ENCODE measurements around the gene BAZ2A.

BAZ2A gene

DNA sequence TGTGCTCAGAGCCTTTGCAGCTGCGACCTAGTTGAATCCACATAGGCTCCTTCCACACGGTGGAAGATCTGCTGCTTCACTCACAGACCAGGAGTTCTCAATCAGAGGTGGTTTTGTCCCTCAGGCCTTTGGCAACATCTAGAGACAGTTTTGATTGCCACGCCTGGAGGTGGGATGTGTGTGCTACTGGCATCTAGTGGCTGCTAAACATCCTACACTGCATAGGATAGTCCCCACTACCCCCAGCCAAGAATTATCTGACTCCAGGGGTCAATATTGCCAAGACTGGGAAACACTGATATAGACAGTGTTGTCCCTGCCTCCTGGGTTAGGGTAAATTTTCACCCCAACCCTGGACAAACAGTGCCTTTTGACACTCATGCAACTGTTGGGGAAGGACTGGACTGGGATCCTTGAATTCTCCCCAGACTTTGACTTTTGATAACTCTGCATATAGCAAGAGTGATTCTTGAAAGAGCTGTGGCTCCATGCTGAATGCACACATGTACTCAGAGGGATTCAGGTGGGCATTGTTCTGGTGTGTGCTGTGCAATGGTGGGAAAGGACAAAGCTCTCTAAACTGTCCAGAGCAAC is 39.8 kb downstream of the BAZ2A start:
- TF ChIP-seq, protein P1, sequence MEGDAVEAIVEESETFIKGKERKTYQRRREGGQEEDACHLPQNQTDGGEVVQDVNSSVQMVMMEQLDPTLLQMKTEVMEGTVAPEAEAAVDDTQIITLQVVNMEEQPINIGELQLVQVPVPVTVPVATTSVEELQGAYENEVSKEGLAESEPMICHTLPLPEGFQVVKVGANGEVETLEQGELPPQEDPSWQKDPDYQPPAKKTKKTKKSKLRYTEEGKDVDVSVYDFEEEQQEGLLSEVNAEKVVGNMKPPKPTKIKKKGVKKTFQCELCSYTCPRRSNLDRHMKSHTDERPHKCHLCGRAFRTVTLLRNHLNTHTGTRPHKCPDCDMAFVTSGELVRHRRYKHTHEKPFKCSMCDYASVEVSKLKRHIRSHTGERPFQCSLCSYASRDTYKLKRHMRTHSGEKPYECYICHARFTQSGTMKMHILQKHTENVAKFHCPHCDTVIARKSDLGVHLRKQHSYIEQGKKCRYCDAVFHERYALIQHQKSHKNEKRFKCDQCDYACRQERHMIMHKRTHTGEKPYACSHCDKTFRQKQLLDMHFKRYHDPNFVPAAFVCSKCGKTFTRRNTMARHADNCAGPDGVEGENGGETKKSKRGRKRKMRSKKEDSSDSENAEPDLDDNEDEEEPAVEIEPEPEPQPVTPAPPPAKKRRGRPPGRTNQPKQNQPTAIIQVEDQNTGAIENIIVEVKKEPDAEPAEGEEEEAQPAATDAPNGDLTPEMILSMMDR (IDR thresholded peaks at IDR 0.05): no peak
- Histone ChIP-seq H3K36me3 (ENCODE audit: control insufficient read depth, insufficient read depth, low read length) (no peaks in the 10 kb centered on the region), H3K79me2 (no peaks in the 10 kb centered on the region), H2AFZ (no peak overlapping the region), H3K4me2 (ENCODE audit: low read length) (no peak overlapping the region), H3K27me3 (ENCODE audit: control insufficient read depth, insufficient read depth, low read length) (no peaks in the 10 kb centered on the region), H3K9me3 (ENCODE audit: control insufficient read depth, low read length) (no peaks in the 10 kb centered on the region), H3K4me1 (no peaks in the 10 kb centered on the region), H3K4me3 (ENCODE audit: low read depth, low read length) (no peak overlapping the region), H3K27ac (no peak overlapping the region), H3K9ac (no peak overlapping the region)

DNA sequence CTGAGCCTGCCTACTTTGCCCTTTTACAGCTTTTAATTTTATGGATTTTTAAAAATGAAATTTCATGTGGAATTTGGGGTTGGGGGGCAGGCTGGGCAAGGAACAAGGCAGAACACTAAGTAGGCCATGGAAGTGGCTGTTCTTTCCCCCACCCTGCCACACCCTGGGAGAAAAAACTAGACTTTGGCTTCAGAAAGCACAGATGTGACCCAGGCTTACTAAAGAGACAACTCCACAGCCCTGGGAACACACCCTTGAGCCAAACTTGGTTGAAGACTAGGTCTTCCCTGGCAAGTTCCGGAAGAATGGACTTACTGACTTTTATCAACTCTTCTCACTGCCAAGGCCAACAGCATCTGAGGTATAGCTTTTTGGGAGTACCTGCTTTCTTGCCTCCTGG is 40.3 kb downstream of the BAZ2A start:
- no peaks in the 10 kb centered on the region for H3K79me2 ChIP-seq
- H3K27me3 ChIP-seq (ENCODE audit: control insufficient read depth, insufficient read depth, low read length): no peaks in the 10 kb centered on the region
- no peaks in the 10 kb centered on the region for H3K9me3 ChIP-seq (ENCODE audit: control insufficient read depth, low read length)
- H3K4me2 ChIP-seq (ENCODE audit: low read length): no peak overlapping the region
- no peak overlapping the region for H3K27ac ChIP-seq
- H3K9ac ChIP-seq: no peak overlapping the region
- no peak overlapping the region for H2AFZ ChIP-seq
- no peaks in the 10 kb centered on the region for H3K4me1 ChIP-seq
- no peak overlapping the region for H3K4me3 ChIP-seq (ENCODE audit: low read depth, low read length)
- TF ChIP-seq, protein P1 (IDR thresholded peaks at IDR 0.05): no peak
- no peaks in the 10 kb centered on the region for H3K36me3 ChIP-seq (ENCODE audit: control insufficient read depth, insufficient read depth, low read length)

DNA sequence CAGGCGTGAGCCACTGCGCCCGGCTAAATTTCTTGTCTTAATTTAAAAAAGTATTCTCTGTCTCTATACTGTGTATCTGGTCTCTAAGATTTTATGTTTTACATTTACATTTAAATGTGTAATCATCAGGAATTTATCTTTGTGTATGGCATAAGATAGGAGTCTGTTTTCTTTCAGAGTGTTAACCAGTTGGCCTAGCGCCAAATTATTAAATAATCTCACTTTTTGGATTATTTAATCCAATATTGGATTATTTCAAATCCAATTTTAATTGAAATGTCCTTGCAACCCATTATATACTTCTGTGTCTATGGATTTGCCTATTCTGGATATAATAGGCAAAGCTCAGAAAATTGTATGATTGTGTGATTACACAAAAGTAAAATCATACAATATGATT is 45.0 kb downstream of the BAZ2A start:
- Histone ChIP-seq H3K27ac (no peak overlapping the region), H3K4me3 (ENCODE audit: low read depth, low read length) (no peak overlapping the region), H3K36me3 (ENCODE audit: control insufficient read depth, insufficient read depth, low read length) (no peaks in the 10 kb centered on the region), H2AFZ (no peak overlapping the region), H3K4me2 (ENCODE audit: low read length) (no peak overlapping the region), H3K4me1 (no peaks in the 10 kb centered on the region), H3K27me3 (ENCODE audit: control insufficient read depth, insufficient read depth, low read length) (no peaks in the 10 kb centered on the region), H3K79me2 (no peaks in the 10 kb centered on the region), H3K9ac (no peak overlapping the region), H3K9me3 (ENCODE audit: control insufficient read depth, low read length) (no peaks in the 10 kb centered on the region)
- TF ChIP-seq, protein P1 (IDR thresholded peaks at IDR 0.05): no peak

- no peak overlapping the region for H3K27ac ChIP-seq
- no peaks in the 10 kb centered on the region for H3K9me3 ChIP-seq (ENCODE audit: control insufficient read depth, low read length)
- no peaks in the 10 kb centered on the region for H3K27me3 ChIP-seq (ENCODE audit: control insufficient read depth, insufficient read depth, low read length)
- no peaks in the 10 kb centered on the region for H3K79me2 ChIP-seq
- H3K4me3 ChIP-seq (ENCODE audit: low read depth, low read length): no peak overlapping the region
- TF ChIP-seq, protein P1 (IDR thresholded peaks at IDR 0.05): no peak
- H3K4me2 ChIP-seq (ENCODE audit: low read length): no peak overlapping the region
- H3K36me3 ChIP-seq (ENCODE audit: control insufficient read depth, insufficient read depth, low read length): no peaks in the 10 kb centered on the region
- no peak overlapping the region for H2AFZ ChIP-seq
- H3K9ac ChIP-seq: no peak overlapping the region
- H3K4me1 ChIP-seq: no peaks in the 10 kb centered on the region
Measured at GRCh38 chr12:56581418-56582145, 48.5 kb downstream of the BAZ2A start.
